AG08396 (cell line): ENCODE results near the gene PCNX2.
"Not testable (repeated sequence)": the region's sequence is repeated elsewhere in the genome, so short reads cannot be mapped to it uniquely, and the experiment has no call there.

Source experiments
- DNase-seq: peaks from one replicate; pipeline ENCODE4 v3.0.0; 2012; ENCODE audit warnings: low spot score, mixed read lengths

Gene PCNX2

GRCh38 chr1:233217832-233218231 is 77.7 kb downstream of the PCNX2 start:
- DNase-seq, result no peak

GRCh38 chr1:233216009-233216408 is 79.5 kb downstream of the PCNX2 start:
- no peak for DNase-seq

DNA sequence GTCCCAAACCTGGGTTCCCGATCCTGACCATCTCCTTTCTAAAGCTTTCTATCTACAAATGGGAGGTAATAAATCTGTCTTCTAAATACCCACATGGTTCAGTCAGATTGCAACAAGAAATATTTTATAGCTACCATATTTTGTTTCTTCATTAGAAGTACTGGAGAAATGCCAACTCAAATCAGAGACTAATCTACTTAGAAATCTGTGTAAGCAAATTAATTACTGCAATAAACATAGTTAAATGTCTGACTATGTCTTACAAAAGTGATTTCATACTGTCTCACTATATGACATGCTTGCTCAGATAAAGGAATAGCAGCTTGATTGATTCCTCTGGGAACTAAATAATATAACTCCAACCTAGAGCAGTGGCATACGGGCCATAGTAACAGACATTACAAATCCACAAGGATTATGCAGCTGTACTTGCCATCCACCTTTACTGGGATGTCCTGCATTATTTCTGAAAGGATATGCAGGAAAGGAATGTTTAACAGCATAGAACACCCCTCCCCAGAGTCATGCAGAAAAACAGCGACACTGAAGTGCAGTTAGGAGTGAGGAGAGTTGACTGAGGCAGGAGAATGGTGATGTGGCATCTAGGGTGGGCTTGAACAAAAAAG is 80.3 kb downstream of the PCNX2 start:
- DNase-seq, result no peak

DNA sequence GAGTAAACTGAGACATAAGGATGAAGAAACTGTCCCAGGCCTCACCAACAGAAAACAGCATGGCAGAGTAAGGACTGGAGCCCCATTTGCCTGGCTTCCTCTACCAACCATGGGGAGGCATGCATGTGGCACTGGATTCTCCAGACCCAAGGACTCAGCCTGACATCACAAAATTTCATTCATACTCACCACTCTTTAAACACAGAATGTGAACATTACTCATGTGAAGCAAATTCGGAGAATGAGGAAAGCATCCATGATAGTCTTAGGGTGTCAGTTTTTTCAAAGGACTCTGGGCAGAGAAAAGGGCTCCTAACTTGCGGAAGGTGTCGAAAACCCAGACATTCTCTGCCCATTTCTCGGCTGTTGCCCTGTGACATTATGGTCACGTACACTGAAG is 83.9 kb downstream of the PCNX2 start:
- DNase-seq, result peak; percentile 20

DNA sequence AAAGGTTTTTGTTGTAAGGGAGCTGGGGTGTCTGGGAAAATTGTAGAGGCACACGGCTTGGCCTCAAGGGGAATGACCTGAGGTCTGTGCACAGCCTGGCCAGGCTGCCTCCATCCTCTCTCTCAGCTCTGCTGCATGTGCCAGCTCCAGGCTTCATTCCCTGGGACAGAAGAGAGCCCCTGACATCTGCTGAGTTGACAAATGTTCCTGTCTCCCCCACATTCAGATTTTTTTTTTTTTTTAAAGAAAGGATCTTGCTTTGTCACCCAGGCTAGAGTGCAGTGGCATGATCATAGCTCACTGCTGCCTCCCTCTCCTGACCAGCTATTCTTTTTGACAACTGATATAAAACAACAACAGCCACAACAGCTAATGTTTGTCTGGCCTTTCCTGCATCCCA is 84.4 kb downstream of the PCNX2 start:
- DNase-seq, result no peak

DNA sequence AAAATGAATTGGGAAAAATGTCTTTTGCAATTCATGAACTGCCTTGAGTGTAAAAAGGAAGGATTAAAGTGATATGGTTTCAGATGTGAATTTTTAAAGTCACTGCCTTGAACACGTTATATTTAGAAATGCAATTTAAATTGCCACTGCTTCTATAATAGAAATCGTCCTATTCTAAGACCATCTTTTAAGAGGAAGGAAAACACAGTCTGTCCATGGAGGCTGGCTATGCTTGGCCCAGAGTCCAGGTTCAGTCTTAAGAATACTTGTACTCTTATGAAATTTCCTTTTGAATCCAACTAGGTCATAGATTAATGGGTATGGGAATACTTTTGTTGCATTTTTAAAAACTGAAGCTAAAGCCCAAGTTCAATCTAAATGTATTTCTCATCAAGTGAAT is 86.0 kb downstream of the PCNX2 start:
- DNase-seq, result no peak

DNA sequence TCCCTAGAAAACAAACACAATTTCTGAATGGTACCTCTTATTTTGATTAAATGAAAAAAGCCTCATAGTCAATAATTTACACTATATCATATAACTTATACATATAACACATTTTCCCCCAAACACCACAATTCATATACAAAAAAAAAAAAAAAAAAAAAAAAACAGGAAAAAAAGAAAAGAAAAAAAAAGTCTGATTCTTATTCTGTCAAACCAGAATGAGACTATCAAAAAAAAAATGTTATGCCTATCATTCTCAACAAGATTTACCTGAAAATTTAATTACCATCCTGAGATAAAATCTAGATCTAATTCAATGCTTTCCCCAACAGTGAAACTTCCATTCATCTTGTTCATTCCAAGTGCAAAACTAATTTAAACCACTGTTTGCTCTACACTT is 86.8 kb downstream of the PCNX2 start:
- no peak for DNase-seq

DNA sequence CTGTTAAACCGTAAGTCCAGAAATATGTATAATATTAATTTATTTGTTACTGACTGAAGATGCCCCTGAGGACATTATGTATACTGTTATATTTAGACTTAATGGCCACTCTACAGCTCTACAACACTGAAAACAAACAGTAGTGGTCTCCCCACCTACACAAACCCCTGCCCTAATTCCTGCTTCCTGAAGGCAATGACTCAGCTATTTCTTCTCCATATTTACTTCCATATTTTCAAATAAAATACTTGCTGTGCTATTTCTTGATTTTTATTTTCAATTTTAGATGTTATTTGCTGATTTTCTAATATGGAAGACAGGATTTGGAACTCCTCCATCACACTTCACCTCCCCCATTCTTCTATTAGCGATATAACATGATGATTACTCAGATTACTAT is 97.6 kb downstream of the PCNX2 start:
- DNase-seq, result no peak

GRCh38 chr1:233193741-233194140 is 101.8 kb downstream of the PCNX2 start:
- no peak for DNase-seq

DNA sequence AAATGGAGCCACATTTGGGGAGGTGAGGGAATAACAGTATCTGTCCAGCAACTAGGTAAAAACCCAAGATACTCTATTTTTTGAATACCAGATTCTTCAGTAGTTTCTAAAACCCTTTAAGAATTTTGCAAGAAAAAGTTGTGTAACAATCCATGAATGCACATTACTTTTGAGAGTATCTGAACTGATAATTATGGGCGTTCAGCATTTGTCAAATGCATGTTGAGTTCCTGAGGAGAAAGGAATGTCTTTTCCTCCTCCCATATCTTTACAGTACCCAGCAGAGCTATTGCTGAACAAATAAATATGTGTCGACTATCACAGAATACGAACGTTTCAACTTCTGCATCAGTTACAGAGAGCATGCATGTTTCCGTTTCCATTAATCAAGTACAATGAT is 104.5 kb downstream of the PCNX2 start:
- DNase-seq, result no peak

- DNase-seq, result no peak
Observed at GRCh38 chr1:233189526-233189925, 106.0 kb downstream of the PCNX2 start.

- no peak for DNase-seq
Observed at GRCh38 chr1:233188061-233188460, 107.5 kb downstream of the PCNX2 start.

DNA sequence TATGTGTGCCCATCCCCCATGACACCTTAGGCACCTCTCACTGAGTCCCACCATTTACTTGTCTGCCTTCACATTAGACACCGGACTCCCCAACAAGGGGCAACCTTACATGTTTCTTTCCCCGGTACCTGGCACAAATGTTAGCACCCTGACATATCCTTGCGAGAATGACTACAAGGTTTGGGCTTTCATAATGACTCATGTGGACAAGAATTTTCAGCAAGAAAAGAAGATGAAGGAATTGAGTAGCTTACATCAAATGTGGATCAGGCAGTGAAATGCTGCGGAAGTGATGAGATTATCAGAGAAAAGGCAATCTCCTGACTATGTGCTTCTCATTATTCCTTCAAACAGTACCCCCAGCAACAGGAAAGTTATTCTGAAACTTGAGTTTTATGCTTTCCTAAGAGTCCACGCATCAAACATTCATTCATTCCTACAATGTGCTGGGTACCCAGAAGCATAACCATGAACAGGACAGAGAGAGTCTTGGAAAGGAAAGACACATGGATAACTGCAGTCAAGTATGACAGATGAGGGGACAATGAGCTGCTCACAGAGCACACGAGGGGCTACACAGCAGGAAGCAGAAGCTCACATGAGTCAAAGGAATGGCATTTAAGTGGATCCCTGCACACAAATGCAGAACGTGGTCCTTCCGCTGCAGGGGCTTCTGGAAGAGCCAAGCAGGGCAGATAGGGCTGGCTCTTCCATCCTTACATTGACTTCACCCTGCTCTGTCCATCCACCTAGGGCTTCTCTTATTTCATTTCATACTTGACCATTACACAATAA is 112.1 kb downstream of the PCNX2 start:
- DNase-seq, result peak; percentile 8

GRCh38 chr1:233182587-233182986 is 112.9 kb downstream of the PCNX2 start:
- no peak for DNase-seq

- no peak for DNase-seq
Observed at GRCh38 chr1:233180641-233181364, 114.7 kb downstream of the PCNX2 start.

- DNase-seq, result not testable (repeated sequence)
Observed at GRCh38 chr1:233179638-233180037, 115.9 kb downstream of the PCNX2 start.

- DNase-seq, result no peak
Observed at GRCh38 chr1:233172201-233172600, 123.3 kb downstream of the PCNX2 start.

- DNase-seq, result no peak
Observed at GRCh38 chr1:233170741-233171140, 124.8 kb downstream of the PCNX2 start.

GRCh38 chr1:233168384-233168783 is 127.1 kb downstream of the PCNX2 start:
- no peak for DNase-seq

GRCh38 chr1:233166896-233167295 is 128.6 kb downstream of the PCNX2 start:
- DNase-seq, result no peak

- no peak for DNase-seq
Observed at GRCh38 chr1:233163696-233164095, 131.8 kb downstream of the PCNX2 start.

- no peak for DNase-seq
Observed at GRCh38 chr1:233158322-233158721, 137.2 kb downstream of the PCNX2 start.

- no peak for DNase-seq
Observed at GRCh38 chr1:233157245-233157644, 138.3 kb downstream of the PCNX2 start.
